Progenitor cell of endocrine pancreas (in vitro differentiated cells): Measurements from ENCODE around the gene PTPN20. TPM values are rescaled to one million over a fixed set of nuclear protein-coding genes. Genes with fewer than 3 reads are reported as not detected.
"Not testable (repeated sequence)": the region's sequence is repeated elsewhere in the genome, so short reads cannot be mapped to it uniquely, and the experiment has no call there.

Source experiments
- DNase-seq: peaks from one replicate; pipeline ENCODE4 v3.0.0; 2021; ENCODE audit warnings: low spot score; ENCODE audit not compliant: unreplicated experiment
- H3K27ac Mint-ChIP-seq: 2 replicates; pipeline ENCODE4 v1.8.0; 2021; ENCODE audit warnings: mild to moderate bottlenecking, moderate library complexity, mixed read lengths
- H3K27me3 Mint-ChIP-seq: 2 replicates; pipeline ENCODE4 v1.8.0; 2021; ENCODE audit warnings: mixed read lengths
- H3K36me3 Mint-ChIP-seq: 2 replicates; pipeline ENCODE4 v1.8.0; 2022; ENCODE audit warnings: mixed read lengths; ENCODE audit not compliant: insufficient read depth
- H3K4me1 Mint-ChIP-seq: 2 replicates; pipeline ENCODE4 v1.8.0; 2021; ENCODE audit warnings: low read depth, mixed read lengths
- H3K4me3 Mint-ChIP-seq: 2 replicates; pipeline ENCODE4 v1.8.0; 2021; ENCODE audit warnings: low read depth, mild to moderate bottlenecking, moderate library complexity, mixed read lengths
- H3K9me3 Mint-ChIP-seq: 2 replicates; pipeline ENCODE4 v1.8.0; 2021; ENCODE audit warnings: low read depth, mixed read lengths
- total RNA-seq: library from RNA; stranded (reverse); gene quantifications from 2 replicates; pipeline ENCODE4 v1.2.1, GENCODE V29; 2021

The PTPN20 gene
- total RNA-seq, 1 donor from 2014 or later, result 0.55 TPM

DNA sequence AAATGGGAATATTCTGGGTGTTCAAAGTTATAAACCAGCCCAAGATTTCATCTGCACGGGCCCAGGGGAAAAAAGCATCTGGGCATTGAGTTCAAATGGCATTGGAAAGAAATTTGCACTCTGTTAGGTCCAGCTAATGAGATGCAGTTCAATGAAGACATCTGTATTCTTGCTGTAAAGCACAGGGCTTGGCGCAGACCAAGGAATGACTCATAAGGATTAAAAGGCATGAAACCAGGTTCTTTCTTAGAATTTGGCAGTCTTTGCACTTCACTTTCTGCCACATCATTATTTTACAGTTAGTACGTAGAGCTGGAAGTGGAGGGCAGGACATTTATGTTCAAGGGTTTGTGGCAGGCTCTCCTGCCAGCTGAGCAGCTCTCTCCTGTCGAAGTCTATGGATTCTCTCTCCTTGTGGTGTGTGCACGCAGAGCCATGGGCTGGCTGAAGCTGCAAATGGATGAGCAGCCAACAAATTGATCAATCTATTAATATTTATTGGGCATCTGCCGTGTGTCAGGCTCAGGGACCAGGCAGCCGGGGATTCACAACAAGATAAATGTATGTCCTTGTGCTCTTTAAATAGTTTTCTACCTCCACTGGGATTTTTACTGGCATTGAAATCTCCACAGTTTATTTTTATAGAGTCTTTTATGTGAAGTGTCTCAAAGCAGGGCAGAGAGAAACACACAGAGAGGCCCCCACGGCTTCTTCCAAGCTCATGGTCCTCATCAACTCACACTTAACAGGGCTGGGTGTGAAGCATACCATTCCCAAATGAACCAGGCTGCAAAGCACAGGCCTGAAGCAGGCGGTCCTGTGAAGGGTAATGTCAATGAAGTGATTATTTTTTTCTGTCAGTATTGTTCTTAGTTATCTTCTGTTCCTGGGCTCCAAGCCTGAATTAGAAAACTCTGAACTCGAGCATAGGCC is 3.8 kb upstream of the PTPN20 start:
- H3K4me3 Mint-ChIP-seq, H3K4me1 Mint-ChIP-seq, H3K9me3 Mint-ChIP-seq, H3K27me3 Mint-ChIP-seq, H3K36me3 Mint-ChIP-seq, H3K27ac Mint-ChIP-seq, DNase-seq: not testable (repeated sequence)

DNA sequence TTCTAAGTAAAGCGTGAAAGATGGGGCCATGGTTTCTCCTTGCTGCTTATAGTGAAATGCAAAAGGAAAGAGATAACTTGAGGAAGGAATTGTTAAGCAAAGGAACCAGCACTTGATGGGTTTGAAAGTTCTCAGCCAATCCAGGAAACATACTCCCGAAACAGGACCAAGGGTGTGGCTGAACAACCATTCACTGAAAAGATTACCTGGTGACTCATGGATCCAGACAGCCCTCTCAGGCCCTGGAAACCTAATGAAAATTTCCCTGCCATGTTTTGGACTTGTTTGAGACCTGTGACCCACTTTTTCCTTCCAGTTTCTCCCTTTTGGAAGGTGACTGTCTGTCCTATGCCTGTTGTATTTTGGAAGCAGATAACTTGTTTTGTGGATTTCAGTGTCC is 11.3 kb downstream of the PTPN20 start:
- DNase-seq, H3K27ac Mint-ChIP-seq, H3K9me3 Mint-ChIP-seq, H3K36me3 Mint-ChIP-seq, H3K4me3 Mint-ChIP-seq, H3K27me3 Mint-ChIP-seq, H3K4me1 Mint-ChIP-seq: not testable (repeated sequence)

DNA sequence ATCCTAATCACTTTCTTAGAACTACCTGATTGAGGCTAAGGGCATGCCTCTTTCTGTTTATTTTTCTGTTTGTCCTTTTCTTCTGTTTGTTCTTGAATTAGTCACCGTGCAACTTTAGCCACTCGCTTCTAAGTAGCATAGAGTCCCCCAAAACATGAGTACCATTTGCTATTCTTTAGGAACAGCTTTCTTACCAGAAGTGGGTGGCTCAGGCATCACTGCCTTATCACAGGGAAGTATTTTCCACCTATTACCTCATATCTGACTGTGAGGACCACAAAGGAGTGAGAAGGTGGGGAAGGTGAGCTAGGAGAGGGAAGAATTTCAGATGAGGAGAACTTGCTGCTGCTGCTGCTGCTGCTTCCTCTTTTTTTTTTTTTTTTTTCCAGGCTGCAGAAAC is 13.9 kb downstream of the PTPN20 start:
- H3K4me3 Mint-ChIP-seq, H3K27ac Mint-ChIP-seq, H3K9me3 Mint-ChIP-seq, DNase-seq, H3K36me3 Mint-ChIP-seq, H3K27me3 Mint-ChIP-seq, H3K4me1 Mint-ChIP-seq: not testable (repeated sequence)

DNA sequence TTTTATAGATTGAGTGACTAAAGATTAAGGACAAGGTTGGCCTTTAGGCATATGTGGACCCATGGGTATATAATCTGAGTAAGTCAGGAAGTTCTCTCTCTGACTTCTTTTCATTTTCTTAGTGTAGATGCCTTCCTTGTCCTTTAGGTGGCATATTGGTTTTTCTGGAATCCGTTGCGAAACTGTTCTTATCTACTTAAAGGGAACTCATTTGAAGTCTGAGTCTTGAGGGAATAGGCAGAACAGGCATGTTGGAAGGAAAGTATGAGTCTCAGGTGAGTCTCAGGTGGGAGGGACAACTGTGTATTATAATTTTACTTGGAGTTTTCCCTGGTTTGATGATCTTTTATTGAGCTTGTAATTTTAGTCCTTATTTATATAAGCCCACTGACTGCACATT is 14.6 kb downstream of the PTPN20 start:
- H3K36me3 Mint-ChIP-seq, H3K4me1 Mint-ChIP-seq, H3K4me3 Mint-ChIP-seq, H3K9me3 Mint-ChIP-seq, DNase-seq, H3K27me3 Mint-ChIP-seq, H3K27ac Mint-ChIP-seq: not testable (repeated sequence)

DNA sequence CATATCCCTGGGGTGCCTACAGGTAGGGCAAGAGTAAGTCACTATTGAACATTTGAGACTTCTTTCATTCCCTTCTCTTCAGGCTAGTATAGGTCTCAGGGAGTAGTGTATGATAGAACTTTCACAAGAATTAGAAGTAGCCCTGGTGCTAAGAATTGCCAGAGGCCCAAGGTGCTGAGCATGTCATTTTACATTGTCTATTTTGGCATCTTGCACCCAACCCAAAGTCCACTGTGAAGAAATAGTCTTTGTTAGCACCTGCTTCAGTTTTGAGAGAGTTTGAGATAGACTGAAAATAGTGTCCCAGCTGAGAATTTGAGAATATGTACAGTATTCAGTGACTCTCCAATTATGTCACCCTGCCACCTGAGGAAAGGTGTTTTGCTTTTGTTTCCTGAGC is 17.6 kb downstream of the PTPN20 start:
- H3K36me3 Mint-ChIP-seq, H3K27me3 Mint-ChIP-seq, H3K27ac Mint-ChIP-seq, H3K4me3 Mint-ChIP-seq, DNase-seq, H3K9me3 Mint-ChIP-seq, H3K4me1 Mint-ChIP-seq: not testable (repeated sequence)

DNA sequence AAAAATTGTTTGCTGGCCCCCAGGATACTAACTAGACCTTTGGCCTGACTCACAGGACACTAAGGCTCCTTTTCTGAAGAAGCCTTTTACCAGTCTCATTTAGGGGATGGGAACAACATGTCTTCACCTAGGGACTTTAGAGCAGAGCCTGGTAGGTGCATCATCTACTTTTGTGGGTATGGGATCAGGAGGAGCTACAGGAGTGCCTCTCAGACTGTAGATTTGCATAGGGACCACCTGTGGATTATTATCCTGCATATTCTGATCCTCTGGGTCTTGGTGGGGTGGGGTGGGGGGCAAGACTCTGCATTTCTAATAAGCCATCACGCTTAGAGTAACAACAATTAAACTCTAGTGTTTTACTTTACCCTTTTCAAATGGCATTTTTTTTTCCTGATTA is 21.2 kb downstream of the PTPN20 start:
- H3K4me3 Mint-ChIP-seq, DNase-seq, H3K9me3 Mint-ChIP-seq, H3K4me1 Mint-ChIP-seq, H3K27me3 Mint-ChIP-seq, H3K36me3 Mint-ChIP-seq, H3K27ac Mint-ChIP-seq: not testable (repeated sequence)

DNA sequence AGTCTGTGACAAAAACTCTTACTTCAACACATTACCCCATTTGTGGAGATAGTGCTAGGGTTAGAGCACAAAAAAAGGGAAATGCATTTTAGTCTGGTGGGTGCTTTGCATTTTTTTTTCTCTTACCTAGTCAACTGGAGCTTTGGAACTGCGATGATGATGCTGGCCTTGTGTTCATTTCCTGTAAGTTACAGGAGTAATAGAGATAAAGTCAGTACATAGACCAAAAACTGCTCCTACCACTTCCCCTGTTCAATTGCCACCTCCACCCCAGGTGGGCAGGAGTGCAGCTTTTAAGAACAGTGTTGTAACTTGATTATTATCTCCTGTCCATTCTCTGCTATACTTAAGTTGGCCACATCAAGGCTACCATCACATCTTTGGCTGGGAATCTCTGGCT is 29.9 kb downstream of the PTPN20 start:
- H3K9me3 Mint-ChIP-seq, H3K36me3 Mint-ChIP-seq, H3K4me3 Mint-ChIP-seq, H3K4me1 Mint-ChIP-seq, H3K27ac Mint-ChIP-seq, DNase-seq, H3K27me3 Mint-ChIP-seq: not testable (repeated sequence)

DNA sequence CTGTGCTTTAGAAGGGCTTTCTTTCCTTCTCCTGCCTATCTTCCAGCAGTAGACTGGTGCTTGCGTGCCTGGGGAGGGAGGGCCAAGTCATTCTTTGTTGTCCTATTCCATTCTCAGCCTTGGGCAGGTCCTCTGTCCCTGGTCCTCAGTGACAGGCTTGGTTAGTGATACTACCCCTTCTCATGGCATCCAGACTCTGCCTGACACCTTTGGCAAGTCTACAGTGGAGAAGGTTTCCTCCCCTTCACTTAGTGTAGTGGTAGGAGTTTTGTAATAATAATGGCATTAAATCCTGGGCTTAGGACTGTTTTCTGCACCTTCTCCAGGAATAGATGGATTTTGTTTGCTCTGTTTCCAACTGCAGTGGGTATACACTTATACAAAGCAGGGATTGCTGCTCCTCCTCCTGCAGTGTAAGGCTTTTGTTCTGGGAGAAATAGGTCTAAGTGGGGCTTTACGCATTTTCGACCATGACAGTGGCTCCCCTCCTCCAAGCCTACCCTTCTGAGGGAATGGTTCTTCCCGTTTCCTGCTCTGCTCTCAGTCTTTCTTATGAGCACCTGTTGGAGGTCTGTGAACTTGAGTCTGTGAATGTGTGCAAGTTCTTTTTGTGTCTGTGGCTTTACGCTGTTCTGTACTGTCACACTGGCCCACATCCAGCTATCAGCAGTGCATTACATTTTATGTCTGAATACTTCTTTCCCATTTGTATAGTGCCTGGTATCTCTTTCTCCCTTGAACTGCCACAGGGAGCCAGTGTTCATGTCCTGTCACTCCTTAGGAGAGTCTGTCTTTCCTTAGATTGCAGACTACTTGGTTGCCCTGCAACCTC is 37.7 kb downstream of the PTPN20 start:
- not testable (repeated sequence) for H3K4me1 Mint-ChIP-seq, H3K9me3 Mint-ChIP-seq, H3K36me3 Mint-ChIP-seq, DNase-seq, H3K27me3 Mint-ChIP-seq, H3K27ac Mint-ChIP-seq, H3K4me3 Mint-ChIP-seq

DNA sequence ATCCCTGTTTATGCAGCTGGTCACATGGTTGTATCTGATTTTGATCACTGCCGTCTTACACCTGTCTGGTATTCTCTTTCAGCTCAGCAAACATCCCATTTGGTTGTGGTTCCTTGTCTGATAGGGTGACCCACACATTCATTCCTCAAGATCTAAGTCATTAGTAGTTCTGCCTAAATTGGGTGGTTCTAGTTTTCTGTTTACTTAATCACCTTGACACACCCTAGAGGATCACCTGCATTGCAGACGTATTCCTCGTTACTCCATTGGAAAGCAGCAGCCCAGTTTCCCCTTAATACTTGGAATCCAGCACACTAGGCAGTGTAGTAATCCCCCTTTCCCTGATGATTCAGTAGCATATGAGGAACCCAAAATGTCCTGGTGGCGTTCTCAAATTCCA is 41.3 kb downstream of the PTPN20 start:
- H3K4me3 Mint-ChIP-seq, H3K4me1 Mint-ChIP-seq, H3K36me3 Mint-ChIP-seq, H3K27ac Mint-ChIP-seq, H3K9me3 Mint-ChIP-seq, DNase-seq, H3K27me3 Mint-ChIP-seq: not testable (repeated sequence)

DNA sequence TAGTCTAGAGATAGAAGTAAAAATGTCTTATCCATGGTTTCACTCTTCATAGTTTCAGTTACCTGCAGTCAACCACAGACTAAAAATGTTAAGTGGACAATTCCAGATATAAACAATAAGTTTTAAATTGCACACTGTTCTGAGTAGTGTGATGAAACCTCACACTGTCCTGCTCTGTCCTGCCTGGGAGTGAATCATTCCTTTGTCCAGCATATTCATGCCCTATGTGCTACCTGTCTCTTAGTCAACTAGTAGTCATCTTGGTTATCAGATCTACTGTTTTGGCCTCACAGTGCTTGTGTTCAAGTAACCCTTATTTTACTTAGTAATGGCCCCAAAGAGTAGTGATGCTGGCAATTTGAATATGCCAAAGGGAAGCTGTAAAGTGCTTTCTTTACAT is 49.5 kb downstream of the PTPN20 start:
- DNase-seq, H3K9me3 Mint-ChIP-seq, H3K27ac Mint-ChIP-seq, H3K4me1 Mint-ChIP-seq, H3K4me3 Mint-ChIP-seq, H3K27me3 Mint-ChIP-seq, H3K36me3 Mint-ChIP-seq: not testable (repeated sequence)

DNA sequence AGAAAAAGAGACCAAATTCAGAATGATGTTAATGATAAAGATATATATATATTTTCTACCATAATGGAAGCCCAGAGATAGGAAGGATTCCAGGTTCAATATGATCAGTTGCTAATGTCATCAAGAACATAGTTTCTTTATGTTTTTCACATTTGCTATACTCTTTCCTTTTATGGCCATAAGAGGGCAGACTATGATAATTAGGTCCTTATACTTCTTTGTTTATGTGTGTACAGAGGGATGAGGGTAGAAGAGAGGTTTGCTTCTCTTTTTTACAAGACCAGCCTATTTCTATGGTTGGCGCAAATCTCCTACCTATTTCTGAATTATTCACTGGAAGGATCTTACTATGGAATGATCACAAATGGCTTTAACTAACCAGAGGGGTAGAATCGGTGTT is 52.1 kb downstream of the PTPN20 start:
- H3K4me3 Mint-ChIP-seq, H3K9me3 Mint-ChIP-seq, H3K27me3 Mint-ChIP-seq, DNase-seq, H3K36me3 Mint-ChIP-seq, H3K4me1 Mint-ChIP-seq, H3K27ac Mint-ChIP-seq: not testable (repeated sequence)

DNA sequence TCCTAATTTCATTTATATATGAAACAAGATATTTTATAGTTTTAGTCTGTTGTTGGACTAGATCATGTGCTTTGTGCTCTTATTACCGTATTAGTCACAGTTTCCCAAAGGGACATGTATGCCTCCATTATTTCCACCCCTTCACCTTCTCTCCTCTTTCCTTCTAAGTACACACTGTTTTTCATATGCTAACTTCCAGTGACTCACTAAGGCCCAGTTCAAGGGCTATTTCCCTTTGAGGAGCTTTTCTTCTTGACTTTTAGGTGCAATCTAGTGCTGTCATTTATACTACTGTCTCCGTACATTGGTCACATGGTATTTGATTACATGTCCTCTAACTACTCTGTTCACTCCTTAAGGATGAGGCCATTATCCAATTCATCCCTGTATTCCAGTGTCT is 55.8 kb downstream of the PTPN20 start:
- H3K27ac Mint-ChIP-seq, H3K9me3 Mint-ChIP-seq, H3K27me3 Mint-ChIP-seq, H3K4me1 Mint-ChIP-seq, H3K4me3 Mint-ChIP-seq, DNase-seq, H3K36me3 Mint-ChIP-seq: not testable (repeated sequence)

DNA sequence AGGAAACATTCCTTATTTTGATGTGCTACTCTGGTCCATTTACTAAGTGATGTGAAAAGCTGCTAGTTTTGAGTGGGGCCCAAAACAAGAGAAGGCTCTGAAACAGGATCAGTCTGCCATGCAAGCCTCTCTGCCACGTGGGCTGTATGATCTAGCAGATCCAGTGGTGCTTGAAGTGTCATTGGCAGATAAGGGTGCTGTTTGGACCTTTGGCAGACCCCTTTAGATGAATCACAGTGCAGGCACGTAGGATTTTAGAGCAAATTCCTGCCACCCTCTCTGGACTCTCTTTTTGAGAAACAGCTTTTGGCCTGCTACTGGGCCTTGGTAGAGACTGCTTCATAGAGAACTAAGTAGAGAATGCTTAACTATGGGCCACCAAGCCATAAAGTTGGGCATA is 69.0 kb downstream of the PTPN20 start:
- H3K27ac Mint-ChIP-seq, H3K4me1 Mint-ChIP-seq, DNase-seq, H3K36me3 Mint-ChIP-seq, H3K27me3 Mint-ChIP-seq, H3K9me3 Mint-ChIP-seq, H3K4me3 Mint-ChIP-seq: not testable (repeated sequence)
